Measurements from ENCODE around the gene GALNS.

The GALNS gene

GRCh38 chr16:88839026-88839529, 17.7 kb downstream of the GALNS start:
- no peaks in the 10 kb centered on the region for H3F3A ChIP-seq (ENCODE audit: insufficient read depth)
- H3K79me2 ChIP-seq (ENCODE audit: insufficient read depth, low read length) = no peaks in the 10 kb centered on the region
- H3K9me3 ChIP-seq (ENCODE audit: insufficient read depth, low read length) = no peaks in the 10 kb centered on the region
- H3K27me3 ChIP-seq (ENCODE audit: low read length) = no peaks in the 10 kb centered on the region
- no peaks in the 10 kb centered on the region for H4K20me1 ChIP-seq (ENCODE audit: low read depth, low read length)
- no peaks in the 10 kb centered on the region for H3K9me2 ChIP-seq (replicated peaks; ENCODE audit: insufficient read depth, low read length)
- no peak overlapping the region for H3K9ac ChIP-seq (ENCODE audit: low read length)
- H3K27ac ChIP-seq (ENCODE audit: low read depth, low read length) = no peak overlapping the region
- TF ChIP-seq EZH2phosphoT487 (conservative IDR thresholded peaks at IDR 0.05; ENCODE audit: low read length) = no peak
- TF ChIP-seq, protein P1, sequence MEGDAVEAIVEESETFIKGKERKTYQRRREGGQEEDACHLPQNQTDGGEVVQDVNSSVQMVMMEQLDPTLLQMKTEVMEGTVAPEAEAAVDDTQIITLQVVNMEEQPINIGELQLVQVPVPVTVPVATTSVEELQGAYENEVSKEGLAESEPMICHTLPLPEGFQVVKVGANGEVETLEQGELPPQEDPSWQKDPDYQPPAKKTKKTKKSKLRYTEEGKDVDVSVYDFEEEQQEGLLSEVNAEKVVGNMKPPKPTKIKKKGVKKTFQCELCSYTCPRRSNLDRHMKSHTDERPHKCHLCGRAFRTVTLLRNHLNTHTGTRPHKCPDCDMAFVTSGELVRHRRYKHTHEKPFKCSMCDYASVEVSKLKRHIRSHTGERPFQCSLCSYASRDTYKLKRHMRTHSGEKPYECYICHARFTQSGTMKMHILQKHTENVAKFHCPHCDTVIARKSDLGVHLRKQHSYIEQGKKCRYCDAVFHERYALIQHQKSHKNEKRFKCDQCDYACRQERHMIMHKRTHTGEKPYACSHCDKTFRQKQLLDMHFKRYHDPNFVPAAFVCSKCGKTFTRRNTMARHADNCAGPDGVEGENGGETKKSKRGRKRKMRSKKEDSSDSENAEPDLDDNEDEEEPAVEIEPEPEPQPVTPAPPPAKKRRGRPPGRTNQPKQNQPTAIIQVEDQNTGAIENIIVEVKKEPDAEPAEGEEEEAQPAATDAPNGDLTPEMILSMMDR (IDR thresholded peaks at IDR 0.05; ENCODE audit: insufficient read depth, low read length, poor library complexity, severe bottlenecking) = no peak
- no peak overlapping the region for H3K4me3 ChIP-seq (ENCODE audit: insufficient read depth, low read length, poor library complexity, severe bottlenecking)
- H3K4me2 ChIP-seq (ENCODE audit: low read depth, low read length, poor library complexity, severe bottlenecking) = no peak overlapping the region
- H3K36me3 ChIP-seq (ENCODE audit: low read length) = no peaks in the 10 kb centered on the region
- no peak overlapping the region for H2AFZ ChIP-seq (ENCODE audit: low read depth, low read length, severe bottlenecking)

GRCh38 chr16:88838566-88838965, 18.2 kb downstream of the GALNS start:
- Histone ChIP-seq H3K4me3 (ENCODE audit: insufficient read depth, low read length, poor library complexity, severe bottlenecking) (no peak overlapping the region), H3K4me2 (ENCODE audit: low read depth, low read length, poor library complexity, severe bottlenecking) (no peak overlapping the region), H3K9ac (ENCODE audit: low read length) (no peak overlapping the region), H3K9me3 (ENCODE audit: insufficient read depth, low read length) (no peaks in the 10 kb centered on the region), H4K20me1 (ENCODE audit: low read depth, low read length) (no peaks in the 10 kb centered on the region), H3K9me2 (replicated peaks; ENCODE audit: insufficient read depth, low read length) (no peaks in the 10 kb centered on the region), H3K79me2 (ENCODE audit: insufficient read depth, low read length) (no peaks in the 10 kb centered on the region), H3K27ac (ENCODE audit: low read depth, low read length) (no peak overlapping the region), H2AFZ (ENCODE audit: low read depth, low read length, severe bottlenecking) (no peak overlapping the region), H3K27me3 (ENCODE audit: low read length) (no peaks in the 10 kb centered on the region), H3F3A (ENCODE audit: insufficient read depth) (no peaks in the 10 kb centered on the region), H3K36me3 (ENCODE audit: low read length) (no peaks in the 10 kb centered on the region)
- TF ChIP-seq, protein P1 (IDR thresholded peaks at IDR 0.05; ENCODE audit: insufficient read depth, low read length, poor library complexity, severe bottlenecking) = no peak
- no peak for TF ChIP-seq EZH2phosphoT487 (conservative IDR thresholded peaks at IDR 0.05; ENCODE audit: low read length)

- Histone ChIP-seq H3F3A (ENCODE audit: insufficient read depth) (no peaks in the 10 kb centered on the region), H4K20me1 (ENCODE audit: low read depth, low read length) (no peaks in the 10 kb centered on the region), H3K36me3 (ENCODE audit: low read length) (no peaks in the 10 kb centered on the region), H3K4me2 (ENCODE audit: low read depth, low read length, poor library complexity, severe bottlenecking) (no peak overlapping the region), H3K4me3 (ENCODE audit: insufficient read depth, low read length, poor library complexity, severe bottlenecking) (no peak overlapping the region), H3K9ac (ENCODE audit: low read length) (no peak overlapping the region), H3K9me3 (ENCODE audit: insufficient read depth, low read length) (no peaks in the 10 kb centered on the region), H3K79me2 (ENCODE audit: insufficient read depth, low read length) (no peaks in the 10 kb centered on the region), H3K9me2 (replicated peaks; ENCODE audit: insufficient read depth, low read length) (no peaks in the 10 kb centered on the region), H3K27ac (ENCODE audit: low read depth, low read length) (no peak overlapping the region), H3K27me3 (ENCODE audit: low read length) (no peaks in the 10 kb centered on the region), H2AFZ (ENCODE audit: low read depth, low read length, severe bottlenecking) (no peak overlapping the region)
- TF ChIP-seq, protein P1 (IDR thresholded peaks at IDR 0.05; ENCODE audit: insufficient read depth, low read length, poor library complexity, severe bottlenecking) = no peak
- TF ChIP-seq EZH2phosphoT487 (conservative IDR thresholded peaks at IDR 0.05; ENCODE audit: low read length) = no peak
These were observed 18.9 kb downstream of the GALNS start for GRCh38 chr16:88837806-88838205.

Data from SU-DHL-6 (cell line).